ENCODE data around the gene AGAP5. TPM values are rescaled to one million over a fixed set of nuclear protein-coding genes. Genes with fewer than 3 reads are reported as not detected.
"Not testable (repeated sequence)": the region's sequence is repeated elsewhere in the genome, so short reads cannot be mapped to it uniquely, and the experiment has no call there.

Gene AGAP5
- total RNA-seq, 1 experiment from 2014 or later = 13.4 TPM

- peaks cover 19% of the 10 kb centered on the region for H3K36me3 Mint-ChIP-seq (ENCODE audit: insufficient read depth, unreplicated experiment)
- intact Hi-C loops (cut with micrococcal nuclease; ENCODE audit: unreplicated experiment) = no loop called here
- H3K9me3 Mint-ChIP-seq (ENCODE audit: low read depth, unreplicated experiment) = no peaks in the 10 kb centered on the region
- H3K4me1 Mint-ChIP-seq (ENCODE audit: low read depth, unreplicated experiment) = no peaks in the 10 kb centered on the region
- TF ChIP-seq CTCF (IDR thresholded peaks at IDR 0.05; ENCODE audit: unreplicated experiment) = no peak
- no peaks in the 10 kb centered on the region for H3K27me3 Mint-ChIP-seq (ENCODE audit: unreplicated experiment)
- H3K4me3 Mint-ChIP-seq (ENCODE audit: low read depth, unreplicated experiment) = no peak overlapping the region
- CTCF ChIA-PET = interaction anchor here (0.6 kb wide), 1 partner anchor 335 kb away, joined by 5 read pairs; no protein-coding TSS in a partner anchor
- BruUV-seq (replicated peaks) = no TSS peak
- no peak for DNase-seq
- no peak overlapping the region for H3K27ac Mint-ChIP-seq (ENCODE audit: unreplicated experiment)
Observed at GRCh38 chr10:73716251-73716650, 18.3 kb upstream of the AGAP5 start.

- H3K9me3 Mint-ChIP-seq (ENCODE audit: low read depth, unreplicated experiment); BruUV-seq (replicated peaks); DNase-seq; H3K27me3 Mint-ChIP-seq (ENCODE audit: unreplicated experiment); intact Hi-C loops (cut with micrococcal nuclease; ENCODE audit: unreplicated experiment); H3K4me1 Mint-ChIP-seq (ENCODE audit: low read depth, unreplicated experiment); H3K4me3 Mint-ChIP-seq (ENCODE audit: low read depth, unreplicated experiment); H3K27ac Mint-ChIP-seq (ENCODE audit: unreplicated experiment): not testable (repeated sequence)
- peaks cover 19% of the 10 kb centered on the region for H3K36me3 Mint-ChIP-seq (ENCODE audit: insufficient read depth, unreplicated experiment)
- CTCF ChIA-PET = interaction anchor here (0.6 kb wide), 1 partner anchor 336 kb away, joined by 5 read pairs; no protein-coding TSS in a partner anchor
Observed at GRCh38 chr10:73715179-73716156, 17.6 kb upstream of the AGAP5 start.

- intact Hi-C loops (cut with micrococcal nuclease; ENCODE audit: unreplicated experiment); H3K4me1 Mint-ChIP-seq (ENCODE audit: low read depth, unreplicated experiment); H3K27me3 Mint-ChIP-seq (ENCODE audit: unreplicated experiment); H3K27ac Mint-ChIP-seq (ENCODE audit: unreplicated experiment); CTCF ChIA-PET; DNase-seq; BruUV-seq (replicated peaks); H3K4me3 Mint-ChIP-seq (ENCODE audit: low read depth, unreplicated experiment); H3K9me3 Mint-ChIP-seq (ENCODE audit: low read depth, unreplicated experiment): not testable (repeated sequence)
- peaks cover 19% of the 10 kb centered on the region for H3K36me3 Mint-ChIP-seq (ENCODE audit: insufficient read depth, unreplicated experiment)
Observed at GRCh38 chr10:73714483-73714882, 16.6 kb upstream of the AGAP5 start.

- H3K27me3 Mint-ChIP-seq (ENCODE audit: unreplicated experiment); DNase-seq; CTCF ChIA-PET; H3K27ac Mint-ChIP-seq (ENCODE audit: unreplicated experiment); H3K9me3 Mint-ChIP-seq (ENCODE audit: low read depth, unreplicated experiment); H3K4me1 Mint-ChIP-seq (ENCODE audit: low read depth, unreplicated experiment); BruUV-seq (replicated peaks); H3K4me3 Mint-ChIP-seq (ENCODE audit: low read depth, unreplicated experiment); intact Hi-C loops (cut with micrococcal nuclease; ENCODE audit: unreplicated experiment): not testable (repeated sequence)
- H3K36me3 Mint-ChIP-seq (ENCODE audit: insufficient read depth, unreplicated experiment) = peaks cover 18% of the 10 kb centered on the region
Observed at GRCh38 chr10:73713912-73714311, 16.0 kb upstream of the AGAP5 start.

- DNase-seq; H3K27me3 Mint-ChIP-seq (ENCODE audit: unreplicated experiment); H3K27ac Mint-ChIP-seq (ENCODE audit: unreplicated experiment); H3K4me1 Mint-ChIP-seq (ENCODE audit: low read depth, unreplicated experiment); H3K9me3 Mint-ChIP-seq (ENCODE audit: low read depth, unreplicated experiment); intact Hi-C loops (cut with micrococcal nuclease; ENCODE audit: unreplicated experiment); H3K4me3 Mint-ChIP-seq (ENCODE audit: low read depth, unreplicated experiment); H3K36me3 Mint-ChIP-seq (ENCODE audit: insufficient read depth, unreplicated experiment); BruUV-seq (replicated peaks); CTCF ChIA-PET: not testable (repeated sequence)
Observed at GRCh38 chr10:73711683-73712082, 13.8 kb upstream of the AGAP5 start.

GRCh38 chr10:73708122-73708521 is 10.2 kb upstream of the AGAP5 start:
- DNase-seq; H3K4me3 Mint-ChIP-seq (ENCODE audit: low read depth, unreplicated experiment); BruUV-seq (replicated peaks); intact Hi-C loops (cut with micrococcal nuclease; ENCODE audit: unreplicated experiment); H3K27me3 Mint-ChIP-seq (ENCODE audit: unreplicated experiment); H3K4me1 Mint-ChIP-seq (ENCODE audit: low read depth, unreplicated experiment); H3K36me3 Mint-ChIP-seq (ENCODE audit: insufficient read depth, unreplicated experiment); H3K9me3 Mint-ChIP-seq (ENCODE audit: low read depth, unreplicated experiment); CTCF ChIA-PET; H3K27ac Mint-ChIP-seq (ENCODE audit: unreplicated experiment): not testable (repeated sequence)

GRCh38 chr10:73707628-73708027 is 9.7 kb upstream of the AGAP5 start:
- CTCF ChIA-PET; H3K4me1 Mint-ChIP-seq (ENCODE audit: low read depth, unreplicated experiment); H3K27ac Mint-ChIP-seq (ENCODE audit: unreplicated experiment); H3K9me3 Mint-ChIP-seq (ENCODE audit: low read depth, unreplicated experiment); intact Hi-C loops (cut with micrococcal nuclease; ENCODE audit: unreplicated experiment); H3K27me3 Mint-ChIP-seq (ENCODE audit: unreplicated experiment); H3K36me3 Mint-ChIP-seq (ENCODE audit: insufficient read depth, unreplicated experiment); DNase-seq; BruUV-seq (replicated peaks); H3K4me3 Mint-ChIP-seq (ENCODE audit: low read depth, unreplicated experiment): not testable (repeated sequence)

GRCh38 chr10:73706488-73706887 is 8.6 kb upstream of the AGAP5 start:
- H3K27me3 Mint-ChIP-seq (ENCODE audit: unreplicated experiment); intact Hi-C loops (cut with micrococcal nuclease; ENCODE audit: unreplicated experiment); H3K36me3 Mint-ChIP-seq (ENCODE audit: insufficient read depth, unreplicated experiment); H3K27ac Mint-ChIP-seq (ENCODE audit: unreplicated experiment); H3K4me1 Mint-ChIP-seq (ENCODE audit: low read depth, unreplicated experiment); H3K9me3 Mint-ChIP-seq (ENCODE audit: low read depth, unreplicated experiment); BruUV-seq (replicated peaks); DNase-seq; H3K4me3 Mint-ChIP-seq (ENCODE audit: low read depth, unreplicated experiment): not testable (repeated sequence)
- CTCF ChIA-PET = interaction anchor here (0.6 kb wide), 1 partner anchor 849 kb away, joined by 4 read pairs; no protein-coding TSS in a partner anchor

- BruUV-seq (replicated peaks); H3K4me3 Mint-ChIP-seq (ENCODE audit: low read depth, unreplicated experiment); H3K36me3 Mint-ChIP-seq (ENCODE audit: insufficient read depth, unreplicated experiment); intact Hi-C loops (cut with micrococcal nuclease; ENCODE audit: unreplicated experiment); H3K27me3 Mint-ChIP-seq (ENCODE audit: unreplicated experiment); H3K9me3 Mint-ChIP-seq (ENCODE audit: low read depth, unreplicated experiment); H3K27ac Mint-ChIP-seq (ENCODE audit: unreplicated experiment); DNase-seq; H3K4me1 Mint-ChIP-seq (ENCODE audit: low read depth, unreplicated experiment): not testable (repeated sequence)
- CTCF ChIA-PET = interaction anchor here (0.6 kb wide), 1 partner anchor 849 kb away, joined by 4 read pairs; no protein-coding TSS in a partner anchor
Observed at GRCh38 chr10:73705506-73706072, 7.7 kb upstream of the AGAP5 start.
